Right lobe of liver (tissue), 6 donors: ENCODE results near the gene MED26. TPM values are rescaled to one million over a fixed set of nuclear protein-coding genes. Genes with fewer than 3 reads are reported as not detected.

Experiments used
- ATAC-seq, 4 donors: fragments of 200-7000 bp; cut with Tn5 transposase; one replicate each; pipeline ENCODE4 v1.9.1; 2020; ENCODE audit warnings: mild to moderate bottlenecking in 4 of 4, moderate library complexity in 4 of 4
- DNase-seq, 3 donors: peaks; one replicate each; pipeline ENCODE4 v3.0.0-alpha.2; 2020
- H3K27ac ChIP-seq, 3 donors: fragments of 200-600 bp; one replicate each; pipeline ENCODE4 v1.8.0; 2022
- H3K27me3 ChIP-seq, 2 donors: fragments of 200-600 bp; one replicate each; pipeline ENCODE4 v1.8.0; 2022
- H3K36me3 ChIP-seq, 4 donors: fragments of 200-600 bp; sonication (generic) in 1 of 4; one replicate each; pipeline versions ENCODE4 v1.5.1 to v1.8.0; 2017 to 2022; ENCODE audit warnings: control low read depth in 1 of 4
- H3K4me1 ChIP-seq, 4 donors: fragments of 200-600 bp; sonication (generic) in 1 of 4; one replicate each; pipeline versions ENCODE4 v1.5.1 to v1.8.0; 2017 to 2022; ENCODE audit warnings: control low read depth in 1 of 4
- H3K4me3 ChIP-seq, 3 donors: fragments of 200-600 bp; one replicate each; pipeline ENCODE4 v1.8.0; 2022
- H3K9me3 ChIP-seq, 4 donors: fragments of 200-600 bp; sonication (generic) in 1 of 4; one replicate each; pipeline versions ENCODE4 v1.5.1 to v1.8.0; 2017 to 2022; ENCODE audit warnings: control low read depth in 1 of 4
- CTCF ChIP-seq, 4 donors: fragments of 200-600 bp in 3 of 4; fragments of 450-650 bp in 1 of 4; IDR thresholded peaks; one replicate each; pipeline versions ENCODE4 v1.5.1 to v1.8.0; 2016 to 2022; ENCODE audit warnings: antibody characterized with exemption in 4 of 4, mild to moderate bottlenecking in 2 of 4
- POLR2A ChIP-seq: fragments of 450-650 bp; IDR thresholded peaks from one replicate; pipeline ENCODE4 v1.6.1; 2017; ENCODE audit warnings: antibody characterized with exemption, mild to moderate bottlenecking
- WGBS: methylation state at CpG from one replicate; pipeline ENCODE4 v1.1.6; 2018; ENCODE audit warnings: low coverage, low lambda C conversion rate; ENCODE audit not compliant: insufficient coverage; ENCODE audit errors: missing lambda C conversion rate; 5-methylcytosine and 5-hydroxymethylcytosine counted together
- intact Hi-C, 2 donors: fragments of 100-400 bp; cut with DNase I; formaldehyde crosslinking; loops; one replicate each; pipeline versions ENCODE4 v1.11.2 to v1.14.1; 2022
- total RNA-seq, 6 experiments: library from RNA; depleted of rRNA in 2 of 6; stranded (reverse); fragments of >200 nt in 2 of 6; fragmentation: NEBNext Ultra II Directional in 3 of 6; extraction: Animal tissue kit (Norgen Biotek cat#: 25700) in 3 of 6; gene quantifications; one replicate each; pipeline versions ENCODE4 v1.1.0 to v1.2.4, GENCODE V29; 2016 to 2023
- donor health status: DM: no; HTN: yes; CAD: no.
- donor health status: DM: no; HTN: no; CAD: no.
- donor health status: DM: no; HTN: no; CAD: no.
- donor health status: DM: no; HTN: yes; CAD: no.
- donor health status: DM: no; HTN: yes; CAD: no.

The MED26 gene
- total RNA-seq, 6 experiments from 2014 or later, result 3.4 to 5.4 (median 4.4) TPM

GRCh38 chr19:16591803-16592556 lies 36.0 kb downstream of the MED26 start:
- no peak overlapping the region for H3K27ac ChIP-seq
- ATAC-seq (no peak), DNase-seq (no peak)
- WGBS, result 80% methylated on average over 4 of the region's 10 CpGs
- intact Hi-C loops, result no loop called here
- TF ChIP-seq CTCF (IDR thresholded peaks at IDR 0.05) (no peak), POLR2A (no peak)
- H3K9me3 ChIP-seq, result no peaks in the 10 kb centered on the region
- no peaks in the 10 kb centered on the region for H3K36me3 ChIP-seq
- H3K27me3 ChIP-seq, result no peaks in the 10 kb centered on the region
- H3K4me1 ChIP-seq, result peaks cover 0 to 5% (median 0%) of the 10 kb centered on the region in 4 donors
- no peak overlapping the region for H3K4me3 ChIP-seq

- 97% methylated on average over 4 of the region's 9 CpGs for WGBS
- no peak overlapping the region for H3K27ac ChIP-seq
- H3K4me3 ChIP-seq, result no peak overlapping the region
- H3K27me3 ChIP-seq, result no peaks in the 10 kb centered on the region
- TF ChIP-seq POLR2A, result no peak
- no peaks in the 10 kb centered on the region for H3K36me3 ChIP-seq
- H3K9me3 ChIP-seq, result no peaks in the 10 kb centered on the region
- H3K4me1 ChIP-seq, result peaks cover 0 to 5% (median 0%) of the 10 kb centered on the region in 4 donors
- intact Hi-C loops, result no loop called here
- DNase-seq, result no peak
- no peak for ATAC-seq
These were observed 36.9 kb downstream of the MED26 start for GRCh38 chr19:16590876-16591802.

GRCh38 chr19:16589917-16590316 lies 38.1 kb downstream of the MED26 start:
- TF ChIP-seq CTCF (IDR thresholded peaks at IDR 0.05) (no peak), POLR2A (no peak)
- 33% methylated on average over 1 of the region's 3 CpGs for WGBS
- intact Hi-C loops, result no loop called here
- no peak overlapping the region for H3K27ac ChIP-seq
- no peaks in the 10 kb centered on the region for H3K9me3 ChIP-seq
- no peak overlapping the region for H3K4me3 ChIP-seq
- H3K4me1 ChIP-seq, result peaks cover 0 to 5% (median 0%) of the 10 kb centered on the region in 4 donors
- DNase-seq (no peak), ATAC-seq (no peak)
- H3K27me3 ChIP-seq, result no peaks in the 10 kb centered on the region
- H3K36me3 ChIP-seq, result no peaks in the 10 kb centered on the region

- 82% methylated on average over 4 of the region's 11 CpGs for WGBS
These were observed 39.0 kb downstream of the MED26 start for GRCh38 chr19:16588824-16589577.

More at GRCh38 chr19:16588824-16589577, 39.0 kb downstream of the MED26 start:
- no peak for ATAC-seq
- H3K27ac ChIP-seq, result no peak overlapping the region
- H3K27me3 ChIP-seq, result no peaks in the 10 kb centered on the region
- TF ChIP-seq POLR2A, result no peak
- no peak for TF ChIP-seq CTCF (IDR thresholded peaks at IDR 0.05)
- H3K36me3 ChIP-seq, result no peaks in the 10 kb centered on the region
- intact Hi-C loops, result no loop called here
- H3K9me3 ChIP-seq, result no peaks in the 10 kb centered on the region
- H3K4me3 ChIP-seq, result no peak overlapping the region
- DNase-seq, result no peak
- peaks cover 0 to 12% (median 0%) of the 10 kb centered on the region in 4 donors for H3K4me1 ChIP-seq
